HepG2 (cell line): ENCODE results near the gene ATRN.
"Not testable (repeated sequence)": the region's sequence is repeated elsewhere in the genome, so short reads cannot be mapped to it uniquely, and the experiment has no call there.

Source experiments
- CHCHD3 ChIP-seq: sonication (generic); formaldehyde crosslinking; IDR thresholded peaks from 2 replicates; pipeline ENCODE4 v1.8.0; 2022; ENCODE audit warnings: mild to moderate bottlenecking, missing genetic modification reagents, moderate library complexity
- CTCF ChIP-seq: sonication (generic); formaldehyde crosslinking; IDR thresholded peaks from 2 replicates; pipeline ENCODE4 v1.5.0; 2020; ENCODE audit warnings: mild to moderate bottlenecking, missing genetic modification reagents, moderate library complexity
- EP300 ChIP-seq, 3 experiments: sonication (generic) in 1 of 3; formaldehyde crosslinking in 1 of 3; IDR thresholded peaks; 2 replicates each; pipeline versions ENCODE4 v1.5.1 to v1.6.1; 2011 to 2020; ENCODE audit warnings: low read depth in 2 of 3, low read length in 2 of 3, borderline replicate concordance in 1 of 3, improper control_type of control experiment in 1 of 3, mild to moderate bottlenecking in 1 of 3, missing genetic modification reagents in 1 of 3, moderate library complexity in 1 of 3
- EZH2 ChIP-seq: conservative IDR thresholded peaks from 2 replicates; pipeline ENCODE4 v1.6.1; 2012; ENCODE audit warnings: mild to moderate bottlenecking, low read depth, low read length, moderate library complexity
- HDAC6 ChIP-seq: fragments of 200-600 bp; sonication (generic); IDR thresholded peaks from 2 replicates; pipeline ENCODE4 v1.7.0; 2017; ENCODE audit warnings: mild to moderate bottlenecking, antibody characterized with exemption, low read length, low read depth
- HNRNPLL ChIP-seq: fragments of 200-400 bp; formaldehyde crosslinking; IDR thresholded peaks from 2 replicates; pipeline ENCODE4 v1.6.1; 2017; ENCODE audit warnings: mild to moderate bottlenecking, low read depth, low read length; ENCODE audit not compliant: poor library complexity, severe bottlenecking
- MXI1 ChIP-seq: IDR thresholded peaks from 3 replicates; pipeline ENCODE4 v1.6.1; 2012; ENCODE audit warnings: low read depth, low read length, inconsistent platforms, borderline replicate concordance

- TF ChIP-seq EZH2; CHCHD3 (CRISPR knock-in tag); CTCF (CRISPR knock-in tag); HNRNPLL; HDAC6; MXI1; EP300 (IDR thresholded peaks at IDR 0.05; ENCODE audit: low read depth in 2 of 2, low read length in 2 of 2); EP300 (CRISPR knock-in tag; IDR thresholded peaks at IDR 0.05; ENCODE audit: borderline replicate concordance): not testable (repeated sequence)
Observed at GRCh38 chr20:3615171-3615840, 144.5 kb downstream of the ATRN start.
